ENCODE results near the gene SEPHS2. TPM values are rescaled to one million over a fixed set of nuclear protein-coding genes. Genes with fewer than 3 reads are reported as not detected.

Gene SEPHS2
- total RNA-seq, 6 experiments from 2014 or later: 157 to 228 (median 205) TPM

GRCh38 chr16:30491229-30491628 lies 45.6 kb upstream of the SEPHS2 start:
- TF ChIP-seq CTCF (IDR thresholded peaks at IDR 0.05): no peak
- no peak for TF ChIP-seq POLR2A (IDR thresholded peaks at IDR 0.05)
- H3K4me1 ChIP-seq: peaks cover 0 to 20% (median 5%) of the 10 kb centered on the region in 4 donors
- DNase-seq: no peak
- no peak overlapping the region for H3K4me3 ChIP-seq
- no peaks in the 10 kb centered on the region for H3K27me3 ChIP-seq
- no peak overlapping the region for H3K27ac ChIP-seq
- intact Hi-C loops (cut with DNase I): no loop called here
- H3K9me3 ChIP-seq: no peaks in the 10 kb centered on the region
- WGBS (ENCODE audit: insufficient coverage, low coverage, low lambda C conversion rate, missing lambda C conversion rate): 89% methylated on average over 4 of the region's 4 CpGs
- no peak for ATAC-seq
- peaks cover 0 to 7% (median 0%) of the 10 kb centered on the region in 4 donors for H3K36me3 ChIP-seq

GRCh38 chr16:30490210-30490609 lies 44.5 kb upstream of the SEPHS2 start:
- H3K27ac ChIP-seq: no peak overlapping the region
- no peak overlapping the region for H3K4me3 ChIP-seq
- no peaks in the 10 kb centered on the region for H3K9me3 ChIP-seq
- TF ChIP-seq POLR2A (IDR thresholded peaks at IDR 0.05) (no peak), CTCF (IDR thresholded peaks at IDR 0.05) (no peak)
- ATAC-seq (peak in 1 of 4 donors; percentile 61), DNase-seq (no peak)
- WGBS (ENCODE audit: insufficient coverage, low coverage, low lambda C conversion rate, missing lambda C conversion rate): 56% methylated on average over 4 of the region's 6 CpGs
- peaks cover 0 to 7% (median 0%) of the 10 kb centered on the region in 4 donors for H3K36me3 ChIP-seq
- no peaks in the 10 kb centered on the region for H3K27me3 ChIP-seq
- intact Hi-C loops (cut with DNase I): no loop called here
- H3K4me1 ChIP-seq: peaks cover 0 to 20% (median 5%) of the 10 kb centered on the region in 4 donors

GRCh38 chr16:30488764-30489605 lies 43.3 kb upstream of the SEPHS2 start:
- Histone ChIP-seq H3K27me3 (no peaks in the 10 kb centered on the region), H3K9me3 (no peaks in the 10 kb centered on the region), H3K36me3 (peaks cover 0 to 4% (median 0%) of the 10 kb centered on the region in 4 donors), H3K4me1 (peaks cover 0 to 20% (median 5%) of the 10 kb centered on the region in 4 donors), H3K27ac (peak overlapping the region; percentile 38 to 72 (median 44)), H3K4me3 (peak overlapping the region; percentile 9 to 28 (median 17))
- peak; percentile 81 to 92 (median 88) for ATAC-seq
- intact Hi-C loops (cut with DNase I): no loop called here
- TF ChIP-seq CTCF (IDR thresholded peaks at IDR 0.05): no peak
- TF ChIP-seq POLR2A (IDR thresholded peaks at IDR 0.05): no peak
- peak; percentile 60 to 80 (median 79) for DNase-seq
- 22% methylated on average over 8 of the region's 11 CpGs for whole genome bisulfite sequencing (ENCODE audit: insufficient coverage, low coverage, low lambda C conversion rate, missing lambda C conversion rate)

- H3K4me3 ChIP-seq: no peak overlapping the region
- WGBS (ENCODE audit: insufficient coverage, low coverage, low lambda C conversion rate, missing lambda C conversion rate): 61% methylated on average over 5 of the region's 7 CpGs
Observed at GRCh38 chr16:30485818-30486436, 40.3 kb upstream of the SEPHS2 start.

More at GRCh38 chr16:30485818-30486436, 40.3 kb upstream of the SEPHS2 start:
- Histone ChIP-seq H3K27me3 (no peaks in the 10 kb centered on the region), H3K9me3 (no peaks in the 10 kb centered on the region), H3K27ac (no peak overlapping the region), H3K36me3 (no peaks in the 10 kb centered on the region), H3K4me1 (peaks cover 0 to 15% (median 5%) of the 10 kb centered on the region in 4 donors)
- no peak for DNase-seq
- intact Hi-C loops (cut with DNase I): no loop called here
- no peak for ATAC-seq
- TF ChIP-seq POLR2A (IDR thresholded peaks at IDR 0.05) (no peak), CTCF (IDR thresholded peaks at IDR 0.05) (no peak)

Measured in right lobe of liver (tissue), 6 donors.